NCI-H2171 (cell line): Measurements from ENCODE around the gene TEX261.
"Not testable (repeated sequence)": the region's sequence is repeated elsewhere in the genome, so short reads cannot be mapped to it uniquely, and the experiment has no call there.

Experiments used
- DNase-seq: peaks from one replicate; lab custom pipeline; 2025; lab: John Stamatoyannopoulos, UW

The TEX261 gene

GRCh38 chr2:70999931-71000330 is 5.3 kb upstream of the TEX261 start:
- not testable (repeated sequence) for DNase-seq

GRCh38 chr2:70999362-70999761 is 4.7 kb upstream of the TEX261 start:
- DNase-seq = no peak

- DNase-seq = not testable (repeated sequence)
Observed at GRCh38 chr2:70998885-70999284, 4.2 kb upstream of the TEX261 start.

- DNase-seq = peak; percentile 50
Observed at GRCh38 chr2:70995426-70995729, 705 bp upstream of the TEX261 start.

GRCh38 chr2:70994009-70994698 is 519 bp downstream of the TEX261 start:
- no peak for DNase-seq

GRCh38 chr2:70992945-70993853 is 1.5 kb downstream of the TEX261 start:
- DNase-seq = no peak

- no peak for DNase-seq
Observed at GRCh38 chr2:70991742-70992141, 2.9 kb downstream of the TEX261 start.

- no peak for DNase-seq
Observed at GRCh38 chr2:70991142-70991541, 3.5 kb downstream of the TEX261 start.

- no peak for DNase-seq
Observed at GRCh38 chr2:70990216-70990615, 4.5 kb downstream of the TEX261 start.

GRCh38 chr2:70988726-70989648 is 5.7 kb downstream of the TEX261 start:
- DNase-seq = no peak

GRCh38 chr2:70988151-70988550 is 6.5 kb downstream of the TEX261 start:
- no peak for DNase-seq

GRCh38 chr2:70987386-70987785 is 7.3 kb downstream of the TEX261 start:
- DNase-seq = no peak

- DNase-seq = no peak
Observed at GRCh38 chr2:70986499-70987189, 8.0 kb downstream of the TEX261 start.

GRCh38 chr2:70985956-70986355 is 8.7 kb downstream of the TEX261 start:
- DNase-seq = no peak

GRCh38 chr2:70985283-70985688 is 9.4 kb downstream of the TEX261 start:
- no peak for DNase-seq

GRCh38 chr2:70984576-70985282 is 9.9 kb downstream of the TEX261 start:
- DNase-seq = no peak

- DNase-seq = no peak
Observed at GRCh38 chr2:70984228-70984575, 10.5 kb downstream of the TEX261 start.

GRCh38 chr2:70983506-70984227 is 11.0 kb downstream of the TEX261 start:
- DNase-seq = no peak

GRCh38 chr2:70982971-70983370 is 11.7 kb downstream of the TEX261 start:
- no peak for DNase-seq
